H9 (cell line): ENCODE data around the gene XIRP2. TPM values are rescaled to one million over a fixed set of nuclear protein-coding genes. Genes with fewer than 3 reads are reported as not detected.

Experiments used
- DNase-seq: peaks from one replicate; pipeline ENCODE4 v3.0.0-alpha.2; 2017
- H2AFZ ChIP-seq: one replicate; pipeline ENCODE4 v1.6.1; 2013; ENCODE audit warnings: mild to moderate bottlenecking, low read length, control low read depth, moderate library complexity
- H2AK5ac ChIP-seq: 2 replicates; pipeline ENCODE4 v1.6.1; 2013; ENCODE audit warnings: low read length, control low read depth, mixed read lengths; ENCODE audit not compliant: insufficient read length
- H2BK120ac ChIP-seq: one replicate; pipeline ENCODE4 v1.6.1; 2013; ENCODE audit warnings: low read depth, mild to moderate bottlenecking, low read length, control low read depth, inconsistent platforms; ENCODE audit not compliant: poor library complexity, severe bottlenecking
- H2BK12ac ChIP-seq: 2 replicates; pipeline ENCODE4 v1.6.1; 2013; ENCODE audit warnings: low read length, control low read depth, mixed read lengths, low read depth; ENCODE audit not compliant: insufficient read length
- H2BK15ac ChIP-seq: 2 replicates; pipeline ENCODE4 v1.6.1; 2013; ENCODE audit warnings: low read depth, low read length, control low read depth
- H2BK20ac ChIP-seq: one replicate; pipeline ENCODE4 v1.6.1; 2013; ENCODE audit warnings: low read depth, mild to moderate bottlenecking, low read length, control low read depth, inconsistent platforms; ENCODE audit not compliant: poor library complexity, severe bottlenecking
- H2BK5ac ChIP-seq: 2 replicates; pipeline ENCODE4 v1.6.1; 2013; ENCODE audit warnings: low read length, control low read depth, mixed read lengths; ENCODE audit not compliant: insufficient read length
- H3K14ac ChIP-seq: 2 replicates; pipeline ENCODE4 v1.6.1; 2013; ENCODE audit warnings: low read length, control low read depth; ENCODE audit not compliant: insufficient read depth
- H3K18ac ChIP-seq: 2 replicates; pipeline ENCODE4 v1.6.1; 2013; ENCODE audit warnings: low read depth, mild to moderate bottlenecking, mixed read lengths, low read length, control low read depth; ENCODE audit not compliant: insufficient read length
- H3K23ac ChIP-seq: 2 replicates; pipeline ENCODE4 v1.6.1; 2013; ENCODE audit warnings: low read length, control low read depth, mixed read lengths, low read depth; ENCODE audit not compliant: insufficient read length
- H3K23me2 ChIP-seq: 2 replicates; pipeline ENCODE4 v1.6.1; 2013; ENCODE audit warnings: low read depth, mild to moderate bottlenecking, mixed read lengths, low read length, control low read depth; ENCODE audit not compliant: insufficient read length, poor library complexity, severe bottlenecking
- H3K27ac ChIP-seq: 2 replicates; pipeline ENCODE4 v1.5.1; 2013; ENCODE audit warnings: low read length, control low read depth, mixed read lengths, low read depth; ENCODE audit not compliant: insufficient read length
- H3K27me3 ChIP-seq: 2 replicates; pipeline ENCODE4 v1.6.1; 2013; ENCODE audit warnings: low read length, control low read depth, inconsistent platforms; ENCODE audit not compliant: insufficient read depth
- H3K4ac ChIP-seq: 2 replicates; pipeline ENCODE4 v1.6.1; 2013; ENCODE audit warnings: low read depth, mild to moderate bottlenecking, control low read depth, inconsistent platforms, low read length, moderate library complexity
- H3K4me1 ChIP-seq: 2 replicates; pipeline ENCODE4 v1.6.1; 2013; ENCODE audit warnings: low read length, control low read depth, inconsistent platforms; ENCODE audit not compliant: insufficient read depth
- H3K4me2 ChIP-seq: 2 replicates; pipeline ENCODE4 v1.6.1; 2013; ENCODE audit warnings: low read length, control low read depth, mixed read lengths; ENCODE audit not compliant: insufficient read length, insufficient read depth
- H3K56ac ChIP-seq: 2 replicates; pipeline ENCODE4 v1.6.1; 2013; ENCODE audit warnings: low read depth, mild to moderate bottlenecking, mixed read lengths, low read length, control low read depth; ENCODE audit not compliant: insufficient read length
- H3K79me1 ChIP-seq: 2 replicates; pipeline ENCODE4 v1.6.1; 2013; ENCODE audit warnings: low read depth, mild to moderate bottlenecking, moderate library complexity, low read length, control low read depth, inconsistent platforms; ENCODE audit not compliant: insufficient read depth, poor library complexity, severe bottlenecking
- H3K79me2 ChIP-seq: 2 replicates; pipeline ENCODE4 v1.6.1; 2013; ENCODE audit warnings: low read length, control low read depth, inconsistent platforms; ENCODE audit not compliant: insufficient read depth
- H3K9ac ChIP-seq: 2 replicates; pipeline ENCODE4 v1.6.1; 2013; ENCODE audit warnings: low read length, control low read depth, mixed read lengths; ENCODE audit not compliant: insufficient read length; ENCODE audit errors: extremely low read depth
- H3K9me3 ChIP-seq: one replicate; pipeline ENCODE4 v1.6.1; 2013; ENCODE audit warnings: low read depth, low read length, inconsistent platforms; ENCODE audit not compliant: control insufficient read depth
- H3T11ph ChIP-seq: one replicate; pipeline ENCODE4 v1.6.1; 2013; ENCODE audit warnings: mild to moderate bottlenecking, low read length, control low read depth, inconsistent platforms
- H4K20me1 ChIP-seq: one replicate; pipeline ENCODE4 v1.6.1; 2013; ENCODE audit not compliant: control insufficient read depth, insufficient read length, insufficient read depth
- H4K5ac ChIP-seq: 2 replicates; pipeline ENCODE4 v1.6.1; 2013; ENCODE audit warnings: low read depth, mild to moderate bottlenecking, mixed read lengths, low read length, control low read depth; ENCODE audit not compliant: insufficient read length
- H4K8ac ChIP-seq: replicated peaks from 2 replicates; pipeline ENCODE4 v1.6.1; 2013; ENCODE audit warnings: low read length, control low read depth, mixed read lengths, low read depth; ENCODE audit not compliant: insufficient read length
- H4K91ac ChIP-seq: 2 replicates; pipeline ENCODE4 v1.6.1; 2013; ENCODE audit warnings: low read depth, mild to moderate bottlenecking, moderate library complexity, mixed read lengths, low read length, control low read depth; ENCODE audit not compliant: insufficient read length
- H3K27ac Mint-ChIP-seq, 3 experiments: 2 replicates in 2 of 3; 3 replicates in 1 of 3; pipeline ENCODE4 v1.8.0; 2020 to 2021; ENCODE audit warnings: mixed read lengths in 3 of 3, mild to moderate bottlenecking in 1 of 3, moderate library complexity in 1 of 3
- H3K27me3 Mint-ChIP-seq: 2 replicates; pipeline ENCODE4 v1.8.0; 2021; ENCODE audit warnings: low read depth, mild to moderate bottlenecking, moderate library complexity, mixed read lengths
- H3K36me3 Mint-ChIP-seq, 3 experiments: 2 replicates in 2 of 3; 3 replicates in 1 of 3; pipeline ENCODE4 v1.8.0; 2020 to 2021; ENCODE audit warnings: low read depth in 3 of 3, mixed read lengths in 3 of 3; ENCODE audit not compliant: insufficient read depth in 1 of 3
- H3K4me1 Mint-ChIP-seq, 2 experiments: 2 replicates each; pipeline ENCODE4 v1.8.0; 2020; ENCODE audit warnings: mixed read lengths in 2 of 2
- H3K4me3 Mint-ChIP-seq, 2 experiments: 2 replicates in 1 of 2; 3 replicates in 1 of 2; pipeline ENCODE4 v1.8.0; 2020 to 2021; ENCODE audit warnings: mild to moderate bottlenecking in 2 of 2, mixed read lengths in 2 of 2, moderate library complexity in 1 of 2
- H3K9me3 Mint-ChIP-seq, 2 experiments: 2 replicates in 1 of 2; 3 replicates in 1 of 2; pipeline ENCODE4 v1.8.0; 2020; ENCODE audit warnings: mild to moderate bottlenecking in 2 of 2, mixed read lengths in 2 of 2, moderate library complexity in 1 of 2
- CTCF ChIP-seq: fragments of 200-600 bp; sonication (generic); conservative IDR thresholded peaks from 3 replicates; pipeline ENCODE4 v1.8.0; 2021; ENCODE audit warnings: antibody characterized with exemption, mild to moderate bottlenecking
- WGBS: extraction: QIAGEN DNeasy Blood & Tissue Kit; methylation state at CpG from one replicate; pipeline ENCODE4 v1.1.7; 2013; ENCODE audit warnings: missing lambda C conversion rate, low lambda C conversion rate, mixed read lengths; ENCODE audit not compliant: insufficient read length; ENCODE audit errors: extremely low coverage; 5-methylcytosine and 5-hydroxymethylcytosine counted together
- total RNA-seq: library from RNA; stranded (reverse); gene quantifications from 2 replicates; pipeline ENCODE4 v1.2.1, GENCODE V29; 2021

XIRP2 gene
- total RNA-seq, 1 experiment from 2014 or later: 0.07 TPM

GRCh38 chr2:167264380-167264779 lies 376.1 kb downstream of the XIRP2 start:
- no peak overlapping the region for H3K23ac ChIP-seq
- peaks cover 26 to 29% (median 27%) of the 10 kb centered on the region in 3 experiments for H3K36me3 Mint-ChIP-seq
- H3K27ac ChIP-seq: no peak overlapping the region
- no peak overlapping the region for H4K8ac ChIP-seq
- TF ChIP-seq CTCF: peak; percentile 69
- H3K18ac ChIP-seq: no peak overlapping the region
- H3K4me1 Mint-ChIP-seq: peaks cover 7 to 8% of the 10 kb centered on the region in 2 experiments
- no peak overlapping the region for H4K5ac ChIP-seq
- no peak overlapping the region for H3K4ac ChIP-seq
- H3T11ph ChIP-seq: no peak overlapping the region
- no peak overlapping the region for H2AFZ ChIP-seq
- H3K79me1 ChIP-seq: no peaks in the 10 kb centered on the region
- H2BK5ac ChIP-seq: no peak overlapping the region
- H3K9me3 Mint-ChIP-seq: peaks cover 26 to 31% of the 10 kb centered on the region in 2 experiments
- no peak overlapping the region for H3K14ac ChIP-seq
- no peaks in the 10 kb centered on the region for H4K20me1 ChIP-seq
- peaks cover 20% of the 10 kb centered on the region for H3K9me3 ChIP-seq
- H3K4me1 ChIP-seq: no peaks in the 10 kb centered on the region
- no peak overlapping the region for H2BK20ac ChIP-seq
- WGBS: no CpG with 5 or more reads among the region's 5 CpGs
- no peak overlapping the region for H2BK120ac ChIP-seq
- no peak overlapping the region for H3K9ac ChIP-seq
- no peaks in the 10 kb centered on the region for H3K79me2 ChIP-seq
- H3K27me3 Mint-ChIP-seq: peaks cover 5% of the 10 kb centered on the region; the same call in 1 of the 2 replicates
- no peak overlapping the region for H3K4me2 ChIP-seq
- no peak overlapping the region; a peak in 1 of 7 replicates for H3K27ac Mint-ChIP-seq
- H2AK5ac ChIP-seq: no peak overlapping the region
- H4K91ac ChIP-seq: no peak overlapping the region
- H3K4me3 Mint-ChIP-seq: no peak overlapping the region
- H3K23me2 ChIP-seq: no peaks in the 10 kb centered on the region
- peak; percentile 54 for DNase-seq
- no peak overlapping the region for H3K56ac ChIP-seq
- no peaks in the 10 kb centered on the region for H3K27me3 ChIP-seq
- H2BK12ac ChIP-seq: no peak overlapping the region
- no peak overlapping the region for H2BK15ac ChIP-seq
